Mucosa of descending colon (tissue), 3 donors: Measurements from ENCODE around the gene NECTIN2. TPM values are rescaled to one million over a fixed set of nuclear protein-coding genes. Genes with fewer than 3 reads are reported as not detected.
A peak's percentile ranks its signal among the peaks of the same experiment; 100 is the strongest.

Experiments
- ATAC-seq: fragments of 200-7000 bp; cut with Tn5 transposase; one replicate; pipeline ENCODE4 v1.9.1; 2020; ENCODE audit warnings: mild to moderate bottlenecking, moderate library complexity
- DNase-seq, 3 donors: peaks; one replicate each; pipeline ENCODE4 v3.0.0-alpha.2; 2020
- H3K36me3 ChIP-seq: fragments of 200-600 bp; one replicate; pipeline ENCODE4 v1.8.0; 2021; ENCODE audit warnings: low read depth, mild to moderate bottlenecking
- H3K4me1 ChIP-seq: fragments of 200-600 bp; one replicate; pipeline ENCODE4 v1.8.0; 2021; ENCODE audit warnings: low read depth, mild to moderate bottlenecking
- H3K4me3 ChIP-seq: fragments of 200-600 bp; one replicate; pipeline ENCODE4 v1.8.0; 2021; ENCODE audit warnings: mild to moderate bottlenecking
- H3K9me3 ChIP-seq: fragments of 200-600 bp; one replicate; pipeline ENCODE4 v1.8.0; 2021; ENCODE audit warnings: mild to moderate bottlenecking
- intact Hi-C, 2 donors: fragments of 100-400 bp; cut with DNase I in 1 of 2; cut with micrococcal nuclease in 1 of 2; formaldehyde crosslinking; loops; one replicate each; pipeline versions ENCODE4 v1.11.0 to v1.11.1; 2022; cut with DNase I, micrococcal nuclease
- total RNA-seq, 3 donors: library from RNA; stranded (reverse); fragmentation: NEBNext Ultra II Directional in 2 of 3; extraction: Animal tissue kit (Norgen Biotek cat#: 25700) in 2 of 3; gene quantifications; one replicate each; pipeline versions ENCODE4 v1.2.1 to v1.2.4, GENCODE V29; 2021 to 2023
- TF ChIP-seq, protein P1 (sequence below): fragments of 200-600 bp; IDR thresholded peaks from one replicate; pipeline ENCODE4 v1.8.0; 2022; ENCODE audit warnings: antibody characterized with exemption, mild to moderate bottlenecking
- donor health status: DM: no; HTN: no; CAD: no; lungs with moderate emphysema.
- donor health status: DM: no; HTN: no; CAD: no.
- donor health status: DM: no; HTN: yes; CAD: no.

Gene NECTIN2
- total RNA-seq, 3 donors from 2014 or later = 65.3 to 109 (median 98.8) TPM

DNA sequence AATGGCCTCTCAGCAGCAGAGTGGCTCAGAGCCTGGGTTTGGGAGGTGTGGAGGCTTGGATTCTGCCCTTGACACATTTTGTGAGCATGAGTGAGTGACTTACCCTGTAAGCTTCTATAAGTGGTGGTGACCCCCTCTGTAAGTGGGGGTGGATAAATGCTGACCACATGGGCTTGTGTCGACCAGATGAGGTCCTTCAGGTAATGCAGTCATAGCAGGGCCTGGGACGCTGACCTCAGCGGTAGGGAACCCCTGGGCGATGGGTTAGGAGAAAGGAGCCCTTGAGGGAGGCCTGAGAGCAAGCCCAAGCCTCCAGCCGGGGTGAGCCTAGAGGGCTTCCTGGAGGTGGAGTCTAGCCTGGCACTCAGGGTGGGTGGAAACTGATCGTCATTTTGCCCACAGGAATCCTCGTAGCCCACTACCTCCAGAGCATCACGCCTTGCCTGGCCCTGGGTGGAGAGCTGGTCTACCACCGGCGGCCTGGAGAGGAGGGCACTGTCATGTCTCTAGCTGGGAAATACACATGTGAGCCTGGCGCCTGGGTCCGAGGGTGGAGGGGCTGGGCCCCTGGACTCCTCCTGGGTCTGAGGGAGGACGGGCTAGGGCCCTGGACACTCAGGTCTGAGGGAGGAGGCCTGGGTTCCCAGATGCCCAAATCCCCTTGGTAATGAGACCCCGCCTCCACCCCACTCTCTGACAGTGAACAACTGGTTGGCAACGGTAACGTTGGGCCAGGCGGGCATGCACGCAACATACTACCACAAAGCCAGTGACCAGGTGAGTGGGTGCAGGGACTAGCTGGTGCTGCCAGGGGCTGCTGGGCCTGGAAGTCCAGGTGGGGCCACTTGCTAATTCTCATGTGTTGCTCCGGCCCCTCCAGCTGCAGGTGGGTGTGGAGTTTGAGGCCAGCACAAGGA lies 54.5 kb downstream of the NECTIN2 start:
- Histone ChIP-seq H3K4me3 (no peak overlapping the region), H3K9me3 (no peaks in the 10 kb centered on the region), H3K36me3 (no peaks in the 10 kb centered on the region), H3K4me1 (peaks cover 3% of the 10 kb centered on the region)
- TF ChIP-seq, protein P1, sequence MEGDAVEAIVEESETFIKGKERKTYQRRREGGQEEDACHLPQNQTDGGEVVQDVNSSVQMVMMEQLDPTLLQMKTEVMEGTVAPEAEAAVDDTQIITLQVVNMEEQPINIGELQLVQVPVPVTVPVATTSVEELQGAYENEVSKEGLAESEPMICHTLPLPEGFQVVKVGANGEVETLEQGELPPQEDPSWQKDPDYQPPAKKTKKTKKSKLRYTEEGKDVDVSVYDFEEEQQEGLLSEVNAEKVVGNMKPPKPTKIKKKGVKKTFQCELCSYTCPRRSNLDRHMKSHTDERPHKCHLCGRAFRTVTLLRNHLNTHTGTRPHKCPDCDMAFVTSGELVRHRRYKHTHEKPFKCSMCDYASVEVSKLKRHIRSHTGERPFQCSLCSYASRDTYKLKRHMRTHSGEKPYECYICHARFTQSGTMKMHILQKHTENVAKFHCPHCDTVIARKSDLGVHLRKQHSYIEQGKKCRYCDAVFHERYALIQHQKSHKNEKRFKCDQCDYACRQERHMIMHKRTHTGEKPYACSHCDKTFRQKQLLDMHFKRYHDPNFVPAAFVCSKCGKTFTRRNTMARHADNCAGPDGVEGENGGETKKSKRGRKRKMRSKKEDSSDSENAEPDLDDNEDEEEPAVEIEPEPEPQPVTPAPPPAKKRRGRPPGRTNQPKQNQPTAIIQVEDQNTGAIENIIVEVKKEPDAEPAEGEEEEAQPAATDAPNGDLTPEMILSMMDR = no peak
- peak in 1 of 3 donors; percentile 12 for DNase-seq
- ATAC-seq = no peak
- intact Hi-C loops = no loop called here

DNA sequence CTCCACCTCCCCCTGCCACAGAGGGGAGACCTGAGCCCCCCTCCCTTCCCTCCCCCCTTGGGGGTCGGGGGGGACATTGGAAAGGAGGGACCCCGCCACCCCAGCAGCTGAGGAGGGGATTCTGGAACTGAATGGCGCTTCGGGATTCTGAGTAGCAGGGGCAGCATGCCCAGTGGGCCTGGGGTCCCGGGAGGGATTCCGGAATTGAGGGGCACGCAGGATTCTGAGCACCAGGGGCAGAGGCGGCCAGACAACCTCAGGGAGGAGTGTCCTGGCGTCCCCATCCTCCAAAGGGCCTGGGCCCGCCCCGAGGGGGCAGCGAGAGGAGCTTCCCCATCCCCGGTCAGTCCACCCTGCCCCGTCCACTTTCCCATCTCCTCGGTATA lies 57.1 kb downstream of the NECTIN2 start:
- intact Hi-C loops = no loop called here

DNA sequence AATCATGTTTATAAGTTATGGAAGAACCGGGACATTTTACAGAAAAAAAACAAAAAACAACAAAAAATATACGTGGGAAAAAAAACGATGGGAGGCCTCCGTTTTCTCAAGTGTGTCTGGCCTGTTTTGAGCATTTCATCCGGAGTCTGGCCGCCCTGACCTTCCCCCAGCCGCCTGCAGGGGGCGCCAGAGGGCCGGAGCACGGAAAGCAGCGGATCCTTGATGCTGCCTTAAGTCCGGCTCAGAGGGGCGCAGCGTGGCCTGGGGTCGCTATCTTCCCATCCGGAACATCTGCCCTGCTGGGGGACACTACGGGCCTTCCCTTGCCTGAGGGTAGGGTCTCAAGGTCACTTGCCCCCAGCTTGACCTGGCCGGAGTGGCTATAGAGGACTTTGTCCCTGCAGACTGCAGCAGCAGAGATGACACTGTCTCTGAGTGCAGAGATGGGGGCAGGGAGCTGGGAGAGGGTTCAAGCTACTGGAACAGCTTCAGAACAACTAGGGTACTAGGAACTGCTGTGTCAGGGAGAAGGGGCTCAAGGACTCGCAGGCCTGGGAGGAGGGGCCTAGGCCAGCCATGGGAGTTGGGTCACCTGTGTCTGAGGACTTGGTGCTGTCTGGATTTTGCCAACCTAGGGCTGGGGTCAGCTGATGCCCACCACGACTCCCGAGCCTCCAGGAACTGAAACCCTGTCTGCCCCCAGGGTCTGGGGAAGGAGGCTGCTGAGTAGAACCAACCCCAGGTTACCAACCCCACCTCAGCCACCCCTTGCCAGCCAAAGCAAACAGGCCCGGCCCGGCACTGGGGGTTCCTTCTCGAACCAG lies 57.7 kb downstream of the NECTIN2 start:
- Histone ChIP-seq H3K4me3 (no peak overlapping the region), H3K9me3 (no peaks in the 10 kb centered on the region), H3K36me3 (no peaks in the 10 kb centered on the region), H3K4me1 (peaks cover 6% of the 10 kb centered on the region)
- TF ChIP-seq, protein P1 = peak; percentile 99
- DNase-seq (peak; percentile 71 to 86 (median 85)), ATAC-seq (peak; percentile 82)
- intact Hi-C loops = no loop called here

More for the DNA sequence above, 57.1 kb downstream of the NECTIN2 start:
- Histone ChIP-seq H3K4me3 (no peak overlapping the region), H3K9me3 (no peaks in the 10 kb centered on the region), H3K4me1 (peaks cover 6% of the 10 kb centered on the region), H3K36me3 (no peaks in the 10 kb centered on the region)
- DNase-seq (peak in 1 of 3 donors; percentile 33), ATAC-seq (no peak)
- TF ChIP-seq, protein P1 = no peak

DNA sequence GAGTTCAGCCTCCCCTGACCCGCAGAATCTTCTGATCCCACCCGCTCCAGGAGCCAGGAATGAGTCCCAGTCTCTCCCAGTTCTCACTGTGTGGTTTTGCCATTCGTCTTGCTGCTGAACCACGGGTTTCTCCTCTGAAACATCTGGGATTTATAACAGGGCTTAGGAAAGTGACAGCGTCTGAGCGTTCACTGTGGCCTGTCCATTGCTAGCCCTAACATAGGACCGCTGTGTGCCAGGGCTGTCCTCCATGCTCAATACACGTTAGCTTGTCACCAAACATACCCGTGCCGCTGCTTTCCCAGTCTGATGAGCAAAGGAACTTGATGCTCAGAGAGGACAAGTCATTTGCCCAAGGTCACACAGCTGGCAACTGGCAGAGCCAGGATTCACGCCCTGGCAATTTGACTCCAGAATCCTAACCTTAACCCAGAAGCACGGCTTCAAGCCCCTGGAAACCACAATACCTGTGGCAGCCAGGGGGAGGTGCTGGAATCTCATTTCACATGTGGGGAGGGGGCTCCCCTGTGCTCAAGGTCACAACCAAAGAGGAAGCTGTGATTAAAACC lies 58.4 kb downstream of the NECTIN2 start:
- Histone ChIP-seq H3K9me3 (no peaks in the 10 kb centered on the region), H3K36me3 (no peaks in the 10 kb centered on the region), H3K4me3 (no peak overlapping the region), H3K4me1 (peaks cover 6% of the 10 kb centered on the region)
- TF ChIP-seq, protein P1 = no peak
- ATAC-seq (no peak), DNase-seq (no peak)
- intact Hi-C loops = no loop called here

DNA sequence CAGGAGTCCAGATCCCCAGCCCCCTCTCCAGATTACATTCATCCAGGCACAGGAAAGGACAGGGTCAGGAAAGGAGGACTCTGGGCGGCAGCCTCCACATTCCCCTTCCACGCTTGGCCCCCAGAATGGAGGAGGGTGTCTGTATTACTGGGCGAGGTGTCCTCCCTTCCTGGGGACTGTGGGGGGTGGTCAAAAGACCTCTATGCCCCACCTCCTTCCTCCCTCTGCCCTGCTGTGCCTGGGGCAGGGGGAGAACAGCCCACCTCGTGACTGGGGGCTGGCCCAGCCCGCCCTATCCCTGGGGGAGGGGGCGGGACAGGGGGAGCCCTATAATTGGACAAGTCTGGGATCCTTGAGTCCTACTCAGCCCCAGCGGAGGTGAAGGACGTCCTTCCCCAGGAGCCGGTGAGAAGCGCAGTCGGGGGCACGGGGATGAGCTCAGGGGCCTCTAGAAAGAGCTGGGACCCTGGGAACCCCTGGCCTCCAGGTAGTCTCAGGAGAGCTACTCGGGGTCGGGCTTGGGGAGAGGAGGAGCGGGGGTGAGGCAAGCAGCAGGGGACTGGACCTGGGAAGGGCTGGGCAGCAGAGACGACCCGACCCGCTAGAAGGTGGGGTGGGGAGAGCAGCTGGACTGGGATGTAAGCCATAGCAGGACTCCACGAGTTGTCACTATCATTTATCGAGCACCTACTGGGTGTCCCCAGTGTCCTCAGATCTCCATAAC lies 59.5 kb downstream of the NECTIN2 start, which contains the start of gene APOE:
TSS of gene APOE (plus strand) at position 360 of the 724 bp plus-strand sequence. CDS start 829 bp downstream, outside the sequence.
- intact Hi-C loops = loop anchor here in 1 of 2 donors (5.0 kb wide), 1 partner anchor 47 kb away; no protein-coding TSS in a partner anchor
- no peak for DNase-seq

More for the DNA sequence above, 59.5 kb downstream of the NECTIN2 start, which contains the start of gene APOE:
- Histone ChIP-seq H3K4me3 (no peak within 1 kb of the TSS), H3K4me1 (peaks cover 6% of the 10 kb centered on the region), H3K9me3 (no peaks in the 10 kb centered on the region), H3K36me3 (no peaks in the 10 kb centered on the region)
- ATAC-seq = no peak
- TF ChIP-seq, protein P1 = no peak
